ENCODE results near the gene SHROOM3.
"Not testable (repeated sequence)": the region's sequence is repeated elsewhere in the genome, so short reads cannot be mapped to it uniquely, and the experiment has no call there.

Gene SHROOM3

GRCh38 chr4:76434901-76435527 is at the start of gene SHROOM3:
Gene SHROOM3, plus strand, starts transcription at chr4:76435229. Its CDS starts 824 bp downstream, at chr4:76436053.
- no peak for DNase-seq

- DNase-seq = no peak
These were observed 49.1 kb upstream of the SHROOM3 start for GRCh38 chr4:76385974-76386373.

- DNase-seq = no peak
These were observed 48.3 kb upstream of the SHROOM3 start for GRCh38 chr4:76386566-76387305.

- DNase-seq = no peak
These were observed 46.7 kb upstream of the SHROOM3 start for GRCh38 chr4:76388160-76388908.

GRCh38 chr4:76401654-76402053 is 33.4 kb upstream of the SHROOM3 start:
- no peak for DNase-seq

- no peak for DNase-seq
These were observed 28.9 kb upstream of the SHROOM3 start for GRCh38 chr4:76406081-76406480.

GRCh38 chr4:76407440-76408119 is 27.4 kb upstream of the SHROOM3 start:
- no peak for DNase-seq

GRCh38 chr4:76410636-76411035 is 24.4 kb upstream of the SHROOM3 start:
- DNase-seq = no peak

GRCh38 chr4:76420188-76420761 is 14.8 kb upstream of the SHROOM3 start:
- no peak for DNase-seq

GRCh38 chr4:76420762-76421581 is 14.1 kb upstream of the SHROOM3 start, which contains the start of gene CCDC158:
Gene CCDC158, minus strand, starts transcription at chr4:76421141. Its CDS starts 17,934 bp downstream, at chr4:76403207.
- DNase-seq = no peak

GRCh38 chr4:76423159-76423558 is 11.9 kb upstream of the SHROOM3 start:
- DNase-seq = not testable (repeated sequence)

GRCh38 chr4:76426272-76426671 is 8.8 kb upstream of the SHROOM3 start:
- DNase-seq = no peak

GRCh38 chr4:76429636-76430035 is 5.4 kb upstream of the SHROOM3 start:
- no peak for DNase-seq

- DNase-seq = no peak
These were observed 4.3 kb upstream of the SHROOM3 start for GRCh38 chr4:76430519-76431388.

GRCh38 chr4:76435528-76436319 is 695 bp downstream of the SHROOM3 start:
- no peak for DNase-seq

GRCh38 chr4:76439491-76439890 is 4.5 kb downstream of the SHROOM3 start:
- no peak for DNase-seq

- DNase-seq = no peak
These were observed 6.9 kb downstream of the SHROOM3 start for GRCh38 chr4:76441881-76442280.

GRCh38 chr4:76442807-76443206 is 7.8 kb downstream of the SHROOM3 start:
- DNase-seq = no peak

- DNase-seq = no peak
These were observed 8.3 kb downstream of the SHROOM3 start for GRCh38 chr4:76443376-76443775.

GRCh38 chr4:76445911-76446310 is 10.9 kb downstream of the SHROOM3 start:
- no peak for DNase-seq

Measured in NK-92 treated with Interleukin-12 subunit alpha and Interleukin-12 subunit beta, amount 100 ng/mL, for 24 hours (cell line).